Keratinocyte (primary cell): ENCODE measurements around the gene TSHZ1.

Experiments used
- EZH2 ChIP-seq: IDR thresholded peaks from one replicate; pipeline ENCODE4 v1.6.1; 2012; ENCODE audit warnings: inconsistent platforms, mild to moderate bottlenecking, low read length, moderate library complexity
- TF ChIP-seq, protein P1 (sequence below), 3 experiments: IDR thresholded peaks in 1 of 3; conservative IDR thresholded peaks in 1 of 3; optimal IDR thresholded peaks in 1 of 3; 2 replicates in 2 of 3; 3 replicates in 1 of 3; pipeline versions ENCODE3 to v1.5.1; 2011; ENCODE audit warnings: low read length in 3 of 3, mild to moderate bottlenecking in 3 of 3, moderate library complexity in 2 of 3, control low read depth in 1 of 3, inconsistent platforms in 1 of 3; ENCODE audit not compliant: insufficient read depth in 2 of 3; ENCODE audit errors: extremely low read depth in 1 of 3

DNA sequence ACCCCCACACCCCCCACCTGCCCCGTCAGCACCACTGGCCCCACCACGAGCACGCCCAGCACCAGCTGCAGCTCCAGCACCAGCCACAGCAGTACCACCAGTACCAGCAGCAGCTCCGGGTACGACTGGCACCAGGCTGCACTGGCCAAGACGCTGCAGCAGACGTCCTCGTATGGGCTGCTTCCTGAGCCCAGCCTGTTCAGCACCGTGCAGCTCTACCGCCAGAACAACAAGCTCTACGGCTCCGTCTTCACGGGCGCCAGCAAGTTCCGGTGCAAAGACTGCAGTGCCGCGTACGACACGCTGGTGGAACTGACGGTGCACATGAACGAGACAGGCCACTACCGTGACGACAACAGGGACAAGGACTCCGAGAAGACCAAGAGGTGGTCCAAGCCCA lies 75.3 kb downstream of the TSHZ1 start:
- TF ChIP-seq EZH2 = no peak
- TF ChIP-seq, protein P1, sequence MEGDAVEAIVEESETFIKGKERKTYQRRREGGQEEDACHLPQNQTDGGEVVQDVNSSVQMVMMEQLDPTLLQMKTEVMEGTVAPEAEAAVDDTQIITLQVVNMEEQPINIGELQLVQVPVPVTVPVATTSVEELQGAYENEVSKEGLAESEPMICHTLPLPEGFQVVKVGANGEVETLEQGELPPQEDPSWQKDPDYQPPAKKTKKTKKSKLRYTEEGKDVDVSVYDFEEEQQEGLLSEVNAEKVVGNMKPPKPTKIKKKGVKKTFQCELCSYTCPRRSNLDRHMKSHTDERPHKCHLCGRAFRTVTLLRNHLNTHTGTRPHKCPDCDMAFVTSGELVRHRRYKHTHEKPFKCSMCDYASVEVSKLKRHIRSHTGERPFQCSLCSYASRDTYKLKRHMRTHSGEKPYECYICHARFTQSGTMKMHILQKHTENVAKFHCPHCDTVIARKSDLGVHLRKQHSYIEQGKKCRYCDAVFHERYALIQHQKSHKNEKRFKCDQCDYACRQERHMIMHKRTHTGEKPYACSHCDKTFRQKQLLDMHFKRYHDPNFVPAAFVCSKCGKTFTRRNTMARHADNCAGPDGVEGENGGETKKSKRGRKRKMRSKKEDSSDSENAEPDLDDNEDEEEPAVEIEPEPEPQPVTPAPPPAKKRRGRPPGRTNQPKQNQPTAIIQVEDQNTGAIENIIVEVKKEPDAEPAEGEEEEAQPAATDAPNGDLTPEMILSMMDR (optimal IDR thresholded peaks at IDR 0.05 in 1 of 3, IDR thresholded peaks at IDR 0.05 in 1 of 3, conservative IDR thresholded peaks at IDR 0.05 in 1 of 3; ENCODE audit: extremely low read depth in 1 of 3, insufficient read depth in 2 of 3, low read length in 3 of 3) = no peak
